Esophagus muscularis mucosa (tissue), 4 donors: Measurements from ENCODE around the gene LINGO4.

ENCODE experiments used
- EP300 ChIP-seq: sonication (generic); formaldehyde crosslinking; IDR thresholded peaks from one replicate; pipeline ENCODE4 v1.6.1; 2017; ENCODE audit warnings: antibody characterized with exemption
- POLR2AphosphoS5 ChIP-seq, 2 donors: sonication (generic); formaldehyde crosslinking; IDR thresholded peaks; one replicate each; pipeline ENCODE4 v1.6.1; 2017; ENCODE audit warnings: antibody characterized with exemption in 2 of 2
- TF ChIP-seq, protein P1 (sequence below), 3 experiments: fragments of 200-600 bp in 2 of 3; fragments of 450-650 bp in 1 of 3; sonication (generic) in 2 of 3; IDR thresholded peaks; one replicate each; pipeline ENCODE4 v1.5.1; 2017 to 2019; ENCODE audit warnings: antibody characterized with exemption in 3 of 3, mild to moderate bottlenecking in 2 of 3, moderate library complexity in 1 of 3

- TF ChIP-seq, protein P1, sequence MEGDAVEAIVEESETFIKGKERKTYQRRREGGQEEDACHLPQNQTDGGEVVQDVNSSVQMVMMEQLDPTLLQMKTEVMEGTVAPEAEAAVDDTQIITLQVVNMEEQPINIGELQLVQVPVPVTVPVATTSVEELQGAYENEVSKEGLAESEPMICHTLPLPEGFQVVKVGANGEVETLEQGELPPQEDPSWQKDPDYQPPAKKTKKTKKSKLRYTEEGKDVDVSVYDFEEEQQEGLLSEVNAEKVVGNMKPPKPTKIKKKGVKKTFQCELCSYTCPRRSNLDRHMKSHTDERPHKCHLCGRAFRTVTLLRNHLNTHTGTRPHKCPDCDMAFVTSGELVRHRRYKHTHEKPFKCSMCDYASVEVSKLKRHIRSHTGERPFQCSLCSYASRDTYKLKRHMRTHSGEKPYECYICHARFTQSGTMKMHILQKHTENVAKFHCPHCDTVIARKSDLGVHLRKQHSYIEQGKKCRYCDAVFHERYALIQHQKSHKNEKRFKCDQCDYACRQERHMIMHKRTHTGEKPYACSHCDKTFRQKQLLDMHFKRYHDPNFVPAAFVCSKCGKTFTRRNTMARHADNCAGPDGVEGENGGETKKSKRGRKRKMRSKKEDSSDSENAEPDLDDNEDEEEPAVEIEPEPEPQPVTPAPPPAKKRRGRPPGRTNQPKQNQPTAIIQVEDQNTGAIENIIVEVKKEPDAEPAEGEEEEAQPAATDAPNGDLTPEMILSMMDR (IDR thresholded peaks at IDR 0.05): no peak
- no peak for TF ChIP-seq EP300
- no peak for TF ChIP-seq POLR2AphosphoS5 (IDR thresholded peaks at IDR 0.05)
Observed at GRCh38 chr1:151807766-151808165, 2.5 kb upstream of the LINGO4 start.
